IMR-90 (cell line): Measurements from ENCODE around the gene RPS6KA4. TPM values are rescaled to one million over a fixed set of nuclear protein-coding genes. Genes with fewer than 3 reads are reported as not detected.
A peak's percentile ranks its signal among the peaks of the same experiment; 100 is the strongest.

Experiments
- ATAC-seq: fragments of 200-7000 bp; cut with Tn5 transposase; 2 replicates; pipeline ENCODE4 v1.9.1; 2020; ENCODE audit warnings: low read depth, mild to moderate bottlenecking, moderate library complexity
- BruUV-seq: library from RNA; stranded (reverse); fragments of 400-500 nt; replicated peaks from 2 replicates; lab custom pipeline; 2021; lab: Mats Ljungman, UMichigan
- CTCF ChIA-PET: fragments of 300-600 bp; formaldehyde crosslinking; extraction: SDS; loops from one replicate; lab custom pipeline; 2021; ENCODE audit warnings: antibody characterized with exemption; lab: Yijun Ruan, JAX
- POLR2A ChIA-PET: fragments of 300-600 bp; sonication (Branson Sonifier 250); formaldehyde crosslinking; loops from one replicate; lab custom pipeline; 2022; ENCODE audit warnings: antibody characterized with exemption; ENCODE audit not compliant: unreplicated experiment; lab: Charles Lee
- DNase-seq: peaks from one replicate; pipeline ENCODE4 v3.0.0; 2013
- H2AFZ ChIP-seq: replicated peaks from 2 replicates; pipeline ENCODE3; 2013; ENCODE audit warnings: low read length, mild to moderate bottlenecking; ENCODE audit not compliant: poor library complexity
- H2AK5ac ChIP-seq: 2 replicates; pipeline ENCODE4 v1.6.1; 2013; ENCODE audit warnings: low read depth, low read length, inconsistent platforms
- H2AK9ac ChIP-seq: replicated peaks from 2 replicates; pipeline ENCODE3; 2013; ENCODE audit warnings: mild to moderate bottlenecking, low read depth, low read length, moderate library complexity; ENCODE audit not compliant: poor library complexity
- H2BK120ac ChIP-seq: 2 replicates; pipeline ENCODE4 v1.6.1; 2013; ENCODE audit warnings: low read depth, low read length, inconsistent platforms
- H2BK15ac ChIP-seq: 3 replicates; pipeline ENCODE4 v1.6.1; 2013; ENCODE audit warnings: low read depth, low read length, inconsistent platforms
- H2BK20ac ChIP-seq: 2 replicates; pipeline ENCODE4 v1.6.1; 2013; ENCODE audit warnings: low read depth, mild to moderate bottlenecking, inconsistent platforms, low read length, moderate library complexity
- H2BK5ac ChIP-seq: 2 replicates; pipeline ENCODE4 v1.6.1; 2013; ENCODE audit warnings: mild to moderate bottlenecking, low read depth, low read length, inconsistent platforms; ENCODE audit not compliant: poor library complexity, severe bottlenecking
- H3K14ac ChIP-seq: replicated peaks from 2 replicates; pipeline ENCODE4 v1.6.1; 2013; ENCODE audit warnings: low read depth, low read length, inconsistent platforms
- H3K18ac ChIP-seq: 2 replicates; pipeline ENCODE4 v1.6.1; 2013; ENCODE audit warnings: low read depth, low read length, control low read depth
- H3K23ac ChIP-seq: 2 replicates; pipeline ENCODE4 v1.6.1; 2013; ENCODE audit warnings: low read depth, low read length, inconsistent platforms
- H3K27ac ChIP-seq: 2 replicates; pipeline ENCODE4 v1.5.1; 2013; ENCODE audit warnings: mild to moderate bottlenecking, control low read depth, low read length; ENCODE audit not compliant: insufficient read depth
- H3K27me3 ChIP-seq: 2 replicates; pipeline ENCODE4 v1.6.1; 2013; ENCODE audit warnings: low read length; ENCODE audit not compliant: control insufficient read depth, insufficient read depth
- H3K36me3 ChIP-seq: 2 replicates; pipeline ENCODE4 v1.6.1; 2013; ENCODE audit warnings: low read length, mixed read lengths; ENCODE audit not compliant: control insufficient read depth, insufficient read depth
- H3K4ac ChIP-seq: 2 replicates; pipeline ENCODE4 v1.6.1; 2013; ENCODE audit warnings: low read depth, low read length, inconsistent platforms
- H3K4me1 ChIP-seq: 2 replicates; pipeline ENCODE4 v1.6.1; 2013; ENCODE audit warnings: low read length, mixed read lengths; ENCODE audit not compliant: control insufficient read depth, insufficient read depth
- H3K4me2 ChIP-seq: 2 replicates; pipeline ENCODE4 v1.6.1; 2013; ENCODE audit warnings: low read depth, mild to moderate bottlenecking, control low read depth, low read length, moderate library complexity
- H3K4me3 ChIP-seq: 2 replicates; pipeline ENCODE4 v1.5.1; 2013; ENCODE audit warnings: low read depth, mild to moderate bottlenecking, control low read depth, low read length, moderate library complexity; ENCODE audit not compliant: insufficient read depth
- H3K56ac ChIP-seq: 2 replicates; pipeline ENCODE4 v1.6.1; 2013; ENCODE audit warnings: low read length, inconsistent platforms; ENCODE audit not compliant: insufficient read depth; ENCODE audit errors: extremely low read depth
- H3K79me1 ChIP-seq, 2 experiments: 2 replicates each; pipeline ENCODE4 v1.6.1; 2013; ENCODE audit warnings: low read length in 2 of 2, inconsistent platforms in 1 of 2, low read depth in 1 of 2
- H3K9ac ChIP-seq: 2 replicates; pipeline ENCODE4 v1.6.1; 2013; ENCODE audit warnings: low read depth, low read length, control low read depth
- H3K9me1 ChIP-seq: 2 replicates; pipeline ENCODE4 v1.6.1; 2013; ENCODE audit warnings: low read length, inconsistent platforms; ENCODE audit not compliant: insufficient read depth
- H3K9me3 ChIP-seq: 2 replicates; pipeline ENCODE4 v1.6.1; 2013; ENCODE audit warnings: low read length; ENCODE audit not compliant: control insufficient read depth, insufficient read depth
- H4K20me1 ChIP-seq: 2 replicates; pipeline ENCODE4 v1.6.1; 2013; ENCODE audit warnings: low read length, inconsistent platforms; ENCODE audit not compliant: insufficient read depth
- H4K5ac ChIP-seq: 2 replicates; pipeline ENCODE4 v1.6.1; 2013; ENCODE audit warnings: mild to moderate bottlenecking, low read depth, low read length, control low read depth
- H4K8ac ChIP-seq, 2 experiments: 2 replicates each; pipeline ENCODE4 v1.6.1; 2013; ENCODE audit warnings: low read depth in 2 of 2, low read length in 2 of 2, control low read depth in 1 of 2, inconsistent platforms in 1 of 2
- H4K91ac ChIP-seq: 2 replicates; pipeline ENCODE4 v1.6.1; 2013; ENCODE audit warnings: low read depth, low read length, inconsistent platforms; ENCODE audit not compliant: insufficient read depth
- BHLHE40 ChIP-seq: fragments of 150-350 bp; IDR thresholded peaks from 2 replicates; pipeline ENCODE4 v1.6.1; 2016; ENCODE audit warnings: mild to moderate bottlenecking, low read depth, low read length
- CHD1 ChIP-seq: IDR thresholded peaks from 2 replicates; pipeline ENCODE4 v1.6.1; 2012; ENCODE audit warnings: low read depth, low read length, improper control_type of control experiment
- FOS ChIP-seq: fragments of 150-350 bp; IDR thresholded peaks from 2 replicates; pipeline ENCODE4 v1.6.1; 2016; ENCODE audit warnings: low read depth, low read length
- MAFK ChIP-seq: IDR thresholded peaks from 2 replicates; pipeline ENCODE4 v1.6.1; 2012; ENCODE audit warnings: low read depth, low read length, improper control_type of control experiment
- MAZ ChIP-seq: IDR thresholded peaks from 2 replicates; pipeline ENCODE4 v1.6.1; 2012; ENCODE audit warnings: low read depth, mild to moderate bottlenecking, low read length, improper control_type of control experiment, moderate library complexity, borderline replicate concordance
- MXI1 ChIP-seq: IDR thresholded peaks from 2 replicates; pipeline ENCODE4 v1.6.1; 2012; ENCODE audit warnings: low read depth, mild to moderate bottlenecking, low read length, moderate library complexity, borderline replicate concordance
- NFE2L2 ChIP-seq: fragments of 150-350 bp; IDR thresholded peaks from 2 replicates; pipeline ENCODE4 v1.6.1; 2016; ENCODE audit warnings: low read depth, mild to moderate bottlenecking, low read length
- RAD21 ChIP-seq: IDR thresholded peaks from 2 replicates; pipeline ENCODE4 v1.6.1; 2012; ENCODE audit warnings: low read length, improper control_type of control experiment
- RFX5 ChIP-seq: IDR thresholded peaks from 2 replicates; pipeline ENCODE4 v1.8.0; 2012; ENCODE audit warnings: low read depth, mild to moderate bottlenecking, low read length, moderate library complexity
- SMC3 ChIP-seq: fragments of 150-350 bp; IDR thresholded peaks from 2 replicates; pipeline ENCODE4 v1.6.1; 2016; ENCODE audit warnings: low read depth, mild to moderate bottlenecking, antibody characterized with exemption, low read length, moderate library complexity
- WGBS, 2 experiments: methylation state at CpG; one replicate each; pipeline versions ENCODE4 v1.1.5 to v1.1.7; 2013; ENCODE audit warnings: missing lambda C conversion rate in 2 of 2; ENCODE audit not compliant: insufficient read length in 1 of 2; ENCODE audit errors: extremely low coverage in 2 of 2; 5-methylcytosine and 5-hydroxymethylcytosine counted together
- dilution Hi-C: fragments of 300-500 bp; cut with HindIII; formaldehyde crosslinking; loops from one replicate; pipeline ENCODE4 v1.14.3; 2018; ENCODE audit warnings: low sequenced_read_pairs; ENCODE audit not compliant: unreplicated experiment
- in situ Hi-C: fragments of 300-500 bp; cut with MboI; formaldehyde crosslinking; loops from 3 replicates; pipeline ENCODE4 v1.14.3; 2019; ENCODE audit warnings: low sequenced_read_pairs, inconsistent platforms, mixed read lengths
- intact Hi-C: fragments of 100-400 bp; cut with micrococcal nuclease; formaldehyde crosslinking; loops from 2 replicates; pipeline ENCODE4 v1.10.0; 2022
- polyA plus RNA-seq, 3 experiments: library from polyadenylated mRNA; depleted of rRNA; stranded (reverse); fragments of >200 nt; gene quantifications; 2 replicates each; pipeline ENCODE4 v1.2.3, GENCODE V29; 2012; ENCODE audit warnings: low replicate concordance in 1 of 3
- total RNA-seq: library from RNA; depleted of rRNA; stranded (reverse); fragments of >200 nt; gene quantifications from 2 replicates; pipeline ENCODE4 v1.2.3, GENCODE V29; 2012
- TF ChIP-seq, protein P1 (sequence below): fragments of 150-350 bp; IDR thresholded peaks from 2 replicates; pipeline ENCODE4 v1.6.1; 2017; ENCODE audit warnings: mild to moderate bottlenecking, antibody characterized with exemption, low read length, low read depth
- TF ChIP-seq, protein P2 (sequence below): conservative IDR thresholded peaks from 2 replicates; pipeline ENCODE4 v1.5.1; 2012; ENCODE audit warnings: mild to moderate bottlenecking, low read depth, low read length, improper control_type of control experiment
- TF ChIP-seq, protein P3 (sequence below): fragments of 150-350 bp; IDR thresholded peaks from 2 replicates; pipeline ENCODE4 v1.6.1; 2016; ENCODE audit warnings: low read depth, mild to moderate bottlenecking, low read length, moderate library complexity, borderline replicate concordance

Gene RPS6KA4
- total and polyA plus RNA-seq, 2 of the 4 experiments (the other 2 are of a cell fraction): 38.8 to 52.9 TPM

DNA sequence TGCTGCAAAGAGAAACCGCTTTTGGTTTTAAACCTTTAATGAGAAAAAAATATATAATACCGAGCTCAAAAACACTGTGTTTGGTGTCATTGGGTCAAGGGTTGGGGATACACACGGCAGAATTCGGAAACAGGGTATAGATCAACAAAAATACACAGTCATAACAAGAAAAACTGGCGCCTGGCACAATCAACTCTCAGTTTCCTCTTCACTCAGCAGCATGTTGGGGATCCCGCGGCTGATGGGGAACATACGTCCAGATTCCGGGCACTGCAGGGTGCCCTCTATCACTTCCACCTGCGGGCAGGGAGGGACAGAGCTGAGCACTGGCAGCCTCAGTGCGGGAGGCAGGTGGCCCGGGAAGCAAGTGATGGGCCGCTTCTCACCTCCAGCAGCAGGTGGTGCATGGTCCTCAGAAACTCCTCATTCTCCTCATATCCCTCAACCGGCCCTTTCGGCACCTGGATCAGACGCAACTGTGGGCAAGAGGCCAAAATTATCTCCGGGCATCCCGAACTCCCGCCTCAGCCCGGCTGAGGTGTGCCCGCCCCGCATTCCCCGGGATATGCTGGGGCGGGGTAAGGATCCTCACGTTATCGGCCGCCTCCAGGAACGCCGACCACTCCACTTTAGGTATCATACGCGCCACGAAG is 42.2 kb upstream of the RPS6KA4 start:
- H3K4me3 ChIP-seq: peak overlapping the region; percentile 67
- no peak for DNase-seq
- WGBS, 2 experiments: 0% methylated on average over 16 of the region's 32 CpGs; no CpG with 5 or more reads in 1 of the 2 experiments
- POLR2A ChIA-PET: interaction anchor here (1.0 kb wide), 1 partner anchor 15 kb away, joined by 3 read pairs; no protein-coding TSS in a partner anchor
- H3K18ac ChIP-seq: no peak overlapping the region
- H3K4me1 ChIP-seq: peaks cover 6% of the 10 kb centered on the region
- H4K8ac ChIP-seq: peak overlapping the region; percentile 82 to 91; a peak in 3 of 4 replicates
- H3K27ac ChIP-seq: peak overlapping the region; percentile 70
- peak overlapping the region; percentile 85 for H2AFZ ChIP-seq
- no peaks in the 10 kb centered on the region for H3K27me3 ChIP-seq
- peak overlapping the region; percentile 41; the same call in 1 of the 2 replicates for H3K56ac ChIP-seq
- no peak overlapping the region for H2BK20ac ChIP-seq
- BruUV-seq: TSS peak; percentile 100
- H3K14ac ChIP-seq: peak overlapping the region; percentile 60; the same call in 1 of the 2 replicates
- no peaks in the 10 kb centered on the region; the same call in 1 of the 2 replicates for H4K20me1 ChIP-seq
- H4K5ac ChIP-seq: peak overlapping the region; percentile 19
- dilution Hi-C loops (no loop called here), intact Hi-C loops (no loop called here), in situ Hi-C loops (no loop called here)
- peaks cover 7 to 41% of the 10 kb centered on the region in 2 experiments for H3K79me1 ChIP-seq
- CTCF ChIA-PET: interaction anchor here (0.7 to 2.3 kb wide), 4 partner anchors 15 to 72 kb away, joined by 3 to 27 read pairs (median 10); no protein-coding TSS in a partner anchor
- peak overlapping the region; percentile 95 for H3K4me2 ChIP-seq
- peaks cover 11% of the 10 kb centered on the region for H3K9me1 ChIP-seq
- peak overlapping the region; percentile 98 for H2AK9ac ChIP-seq
- H2BK120ac ChIP-seq: no peak overlapping the region
- peak overlapping the region; percentile 41 for H2BK5ac ChIP-seq
- peak overlapping the region; percentile 37; the same call in 1 of the 2 replicates for H3K23ac ChIP-seq
- peak overlapping the region; percentile 48 for H4K91ac ChIP-seq
- peaks cover 22% of the 10 kb centered on the region for H3K36me3 ChIP-seq
- no peak overlapping the region for H2BK15ac ChIP-seq
- peak overlapping the region; percentile 80 for H3K4ac ChIP-seq
- H3K9ac ChIP-seq: peak overlapping the region; percentile 76
- H3K9me3 ChIP-seq: no peaks in the 10 kb centered on the region
- peak overlapping the region; percentile 76 for H2AK5ac ChIP-seq
- ATAC-seq: no peak; the same call in 1 of the 2 replicates
- TF ChIP-seq MXI1: no peak
- TF ChIP-seq, protein P1, sequence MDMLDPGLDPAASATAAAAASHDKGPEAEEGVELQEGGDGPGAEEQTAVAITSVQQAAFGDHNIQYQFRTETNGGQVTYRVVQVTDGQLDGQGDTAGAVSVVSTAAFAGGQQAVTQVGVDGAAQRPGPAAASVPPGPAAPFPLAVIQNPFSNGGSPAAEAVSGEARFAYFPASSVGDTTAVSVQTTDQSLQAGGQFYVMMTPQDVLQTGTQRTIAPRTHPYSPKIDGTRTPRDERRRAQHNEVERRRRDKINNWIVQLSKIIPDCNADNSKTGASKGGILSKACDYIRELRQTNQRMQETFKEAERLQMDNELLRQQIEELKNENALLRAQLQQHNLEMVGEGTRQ: no peak
- no peak for TF ChIP-seq CHD1
- TF ChIP-seq MAFK: no peak
- TF ChIP-seq SMC3: no peak
- TF ChIP-seq MAZ: no peak
- TF ChIP-seq, protein P2, sequence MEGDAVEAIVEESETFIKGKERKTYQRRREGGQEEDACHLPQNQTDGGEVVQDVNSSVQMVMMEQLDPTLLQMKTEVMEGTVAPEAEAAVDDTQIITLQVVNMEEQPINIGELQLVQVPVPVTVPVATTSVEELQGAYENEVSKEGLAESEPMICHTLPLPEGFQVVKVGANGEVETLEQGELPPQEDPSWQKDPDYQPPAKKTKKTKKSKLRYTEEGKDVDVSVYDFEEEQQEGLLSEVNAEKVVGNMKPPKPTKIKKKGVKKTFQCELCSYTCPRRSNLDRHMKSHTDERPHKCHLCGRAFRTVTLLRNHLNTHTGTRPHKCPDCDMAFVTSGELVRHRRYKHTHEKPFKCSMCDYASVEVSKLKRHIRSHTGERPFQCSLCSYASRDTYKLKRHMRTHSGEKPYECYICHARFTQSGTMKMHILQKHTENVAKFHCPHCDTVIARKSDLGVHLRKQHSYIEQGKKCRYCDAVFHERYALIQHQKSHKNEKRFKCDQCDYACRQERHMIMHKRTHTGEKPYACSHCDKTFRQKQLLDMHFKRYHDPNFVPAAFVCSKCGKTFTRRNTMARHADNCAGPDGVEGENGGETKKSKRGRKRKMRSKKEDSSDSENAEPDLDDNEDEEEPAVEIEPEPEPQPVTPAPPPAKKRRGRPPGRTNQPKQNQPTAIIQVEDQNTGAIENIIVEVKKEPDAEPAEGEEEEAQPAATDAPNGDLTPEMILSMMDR: 0 out of 2 replicates have a peak, but pooled peaks have one; percentile 15
- TF ChIP-seq RAD21: 0 out of 2 replicates have a peak, but pooled peaks have one; percentile 9
- TF ChIP-seq RFX5: no peak
- no peak for TF ChIP-seq BHLHE40
- TF ChIP-seq, protein P3, sequence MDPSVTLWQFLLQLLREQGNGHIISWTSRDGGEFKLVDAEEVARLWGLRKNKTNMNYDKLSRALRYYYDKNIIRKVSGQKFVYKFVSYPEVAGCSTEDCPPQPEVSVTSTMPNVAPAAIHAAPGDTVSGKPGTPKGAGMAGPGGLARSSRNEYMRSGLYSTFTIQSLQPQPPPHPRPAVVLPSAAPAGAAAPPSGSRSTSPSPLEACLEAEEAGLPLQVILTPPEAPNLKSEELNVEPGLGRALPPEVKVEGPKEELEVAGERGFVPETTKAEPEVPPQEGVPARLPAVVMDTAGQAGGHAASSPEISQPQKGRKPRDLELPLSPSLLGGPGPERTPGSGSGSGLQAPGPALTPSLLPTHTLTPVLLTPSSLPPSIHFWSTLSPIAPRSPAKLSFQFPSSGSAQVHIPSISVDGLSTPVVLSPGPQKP: no peak
- no peak for TF ChIP-seq NFE2L2
- no peak for TF ChIP-seq FOS
